Ovary (tissue), 9 donors: Measurements from ENCODE around the gene ANAPC15. TPM values are rescaled to one million over a fixed set of nuclear protein-coding genes. Genes with fewer than 3 reads are reported as not detected.
A peak's percentile ranks its signal among the peaks of the same experiment; 100 is the strongest.

Experiments used
- DNase-seq, 5 donors: peaks; one replicate each; pipeline ENCODE4 v3.0.0-alpha.2; 2019 to 2020
- H3K27ac ChIP-seq, 2 donors: fragments of 200-600 bp; one replicate each; pipeline versions ENCODE4 v1.5.1 to v1.8.0; 2019 to 2022
- H3K27me3 ChIP-seq: fragments of 200-600 bp; one replicate; pipeline ENCODE4 v1.8.0; 2022
- H3K36me3 ChIP-seq: fragments of 200-600 bp; sonication (generic); one replicate; pipeline ENCODE4 v1.5.1; 2019
- H3K4me1 ChIP-seq: one replicate; pipeline ENCODE4 v1.8.1; 2013; ENCODE audit warnings: mild to moderate bottlenecking, moderate library complexity; ENCODE audit not compliant: insufficient read depth
- H3K4me3 ChIP-seq: fragments of 200-600 bp; sonication (generic); one replicate; pipeline ENCODE4 v1.5.1; 2017
- H3K9me3 ChIP-seq, 2 donors: fragments of 200-600 bp in 1 of 2; sonication (generic) in 1 of 2; one replicate each; pipeline versions ENCODE4 v1.5.1 to v1.8.1; 2013 to 2019; ENCODE audit warnings: mild to moderate bottlenecking in 1 of 2, moderate library complexity in 1 of 2
- EP300 ChIP-seq: sonication (generic); formaldehyde crosslinking; IDR thresholded peaks from one replicate; pipeline ENCODE4 v1.6.1; 2017; ENCODE audit warnings: antibody characterized with exemption
- POLR2A ChIP-seq: fragments of 450-650 bp; IDR thresholded peaks from one replicate; pipeline ENCODE4 v1.6.1; 2017; ENCODE audit warnings: antibody characterized with exemption, mild to moderate bottlenecking, moderate library complexity
- WGBS, 3 donors: extraction: QIAGEN DNeasy Blood & Tissue Kit in 1 of 3; methylation state at CpG; one replicate each; pipeline versions ENCODE4 v1.1.5 to v1.1.7; 2013 to 2017; 5-methylcytosine and 5-hydroxymethylcytosine counted together
- intact Hi-C, 4 donors: fragments of 100-400 bp; cut with DNase I; formaldehyde crosslinking; loops; one replicate each; pipeline versions ENCODE4 v1.11.0 to v1.15.1; 2022 to 2023
- polyA plus RNA-seq, 2 donors: library from polyadenylated mRNA; stranded (reverse); fragments of 200-250 nt in 1 of 2; fragments of 350-450 nt in 1 of 2; fragmentation: Illumina TruSeq in 1 of 2; extraction: RNeasy Lipid Tissue Mini Kit (QIAGEN cat#74804) in 1 of 2; gene quantifications; one replicate each; pipeline ENCODE4 v1.2.3, GENCODE V29; 2013 to 2014
- total RNA-seq, 7 donors: library from RNA; depleted of rRNA in 2 of 7; stranded (reverse); fragments of >200 nt in 2 of 7; fragmentation: NEBNext Ultra II Directional in 3 of 7; extraction: Animal tissue kit (Norgen Biotek cat#: 25700) in 3 of 7; gene quantifications; one replicate each; pipeline versions ENCODE4 v1.1.0 to v1.2.4, GENCODE V29; 2016 to 2023
- TF ChIP-seq, protein P1 (sequence below), 3 donors: fragments of 450-650 bp in 2 of 3; fragments of 200-600 bp in 1 of 3; IDR thresholded peaks; one replicate each; pipeline versions ENCODE4 v1.5.1 to v1.8.0; 2016 to 2022; ENCODE audit warnings: antibody characterized with exemption in 3 of 3, mild to moderate bottlenecking in 1 of 3
- donor health status: DM: no; HTN: no; CAD: no; lungs with moderate emphysema.
- donor health status: DM: no; HTN: no; CAD: no.
- donor health status: Bipolar disorder and iron deficiency.
- donor health status: DM: yes; HTN: yes; CAD: no.
- donor health status: DM: no; HTN: no; CAD: no.
- donor health status: DM: yes; HTN: yes; CAD: no.

Gene ANAPC15
- total and polyA plus RNA-seq, 9 donors = 11.1 to 44.4 (median 23.9) TPM

DNA sequence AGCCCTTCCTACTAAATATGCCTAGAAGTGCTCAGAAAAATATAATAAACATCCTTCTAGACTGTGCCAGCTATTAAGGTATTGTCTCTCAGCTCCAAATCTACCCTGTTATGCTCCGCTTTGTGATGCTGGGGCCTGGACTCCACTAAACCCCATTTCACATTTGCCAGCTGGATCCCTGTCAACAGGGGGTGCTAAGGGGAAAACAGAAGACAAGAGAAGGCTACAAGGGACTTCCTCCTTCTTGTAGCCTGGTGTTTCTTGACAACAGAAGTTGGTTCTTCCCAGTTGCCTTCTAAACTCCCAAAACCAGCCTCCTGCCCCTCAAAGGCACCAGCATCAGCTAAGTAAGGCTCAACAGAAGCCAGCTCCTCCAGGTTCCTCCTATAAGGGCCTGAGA lies 37.4 kb downstream of the ANAPC15 start:
- intact Hi-C loops = loop anchor here in 1 of 4 donors (5.0 kb wide), 1 partner anchor 33 kb away; no protein-coding TSS in a partner anchor
- Histone ChIP-seq H3K27ac (no peak overlapping the region), H3K9me3 (no peaks in the 10 kb centered on the region), H3K4me1 (peaks cover 4% of the 10 kb centered on the region), H3K4me3 (no peak overlapping the region), H3K36me3 (no peaks in the 10 kb centered on the region), H3K27me3 (no peaks in the 10 kb centered on the region)
- 96 to 100% (median 96%) methylated on average over 1 of the region's 1 CpG for WGBS, 3 donors
- DNase-seq = no peak
- TF ChIP-seq, protein P1, sequence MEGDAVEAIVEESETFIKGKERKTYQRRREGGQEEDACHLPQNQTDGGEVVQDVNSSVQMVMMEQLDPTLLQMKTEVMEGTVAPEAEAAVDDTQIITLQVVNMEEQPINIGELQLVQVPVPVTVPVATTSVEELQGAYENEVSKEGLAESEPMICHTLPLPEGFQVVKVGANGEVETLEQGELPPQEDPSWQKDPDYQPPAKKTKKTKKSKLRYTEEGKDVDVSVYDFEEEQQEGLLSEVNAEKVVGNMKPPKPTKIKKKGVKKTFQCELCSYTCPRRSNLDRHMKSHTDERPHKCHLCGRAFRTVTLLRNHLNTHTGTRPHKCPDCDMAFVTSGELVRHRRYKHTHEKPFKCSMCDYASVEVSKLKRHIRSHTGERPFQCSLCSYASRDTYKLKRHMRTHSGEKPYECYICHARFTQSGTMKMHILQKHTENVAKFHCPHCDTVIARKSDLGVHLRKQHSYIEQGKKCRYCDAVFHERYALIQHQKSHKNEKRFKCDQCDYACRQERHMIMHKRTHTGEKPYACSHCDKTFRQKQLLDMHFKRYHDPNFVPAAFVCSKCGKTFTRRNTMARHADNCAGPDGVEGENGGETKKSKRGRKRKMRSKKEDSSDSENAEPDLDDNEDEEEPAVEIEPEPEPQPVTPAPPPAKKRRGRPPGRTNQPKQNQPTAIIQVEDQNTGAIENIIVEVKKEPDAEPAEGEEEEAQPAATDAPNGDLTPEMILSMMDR (IDR thresholded peaks at IDR 0.05) = no peak
- no peak for TF ChIP-seq POLR2A
- no peak for TF ChIP-seq EP300

DNA sequence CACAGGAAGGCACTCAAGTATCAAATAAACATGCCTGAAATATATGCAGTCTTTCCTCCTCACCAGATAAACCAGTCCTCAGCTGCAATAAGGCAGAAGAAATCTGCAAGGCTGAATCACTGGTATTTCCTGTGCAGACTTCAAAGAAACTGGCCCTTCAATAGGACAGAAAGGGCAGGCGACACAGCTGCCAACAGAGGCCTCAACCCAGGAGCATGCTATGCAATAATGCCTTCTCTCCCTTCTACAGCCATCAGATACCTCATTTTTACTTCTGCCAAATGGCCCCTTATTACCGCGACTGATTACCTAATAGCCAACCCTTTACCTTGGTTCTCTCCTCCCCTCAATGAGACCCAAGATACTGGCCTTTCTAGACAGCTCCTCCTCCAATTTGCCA lies 40.1 kb downstream of the ANAPC15 start:
- intact Hi-C loops = no loop called here
- Histone ChIP-seq H3K27ac (no peak overlapping the region), H3K9me3 (no peaks in the 10 kb centered on the region), H3K36me3 (no peaks in the 10 kb centered on the region), H3K27me3 (no peaks in the 10 kb centered on the region), H3K4me3 (no peak overlapping the region), H3K4me1 (peaks cover 8% of the 10 kb centered on the region)
- no peak for TF ChIP-seq EP300
- TF ChIP-seq, protein P1 (IDR thresholded peaks at IDR 0.05) = no peak
- no peak for TF ChIP-seq POLR2A
- WGBS, 3 donors = 73 to 76% (median 73%) methylated on average over 3 of the region's 3 CpGs
- no peak for DNase-seq

DNA sequence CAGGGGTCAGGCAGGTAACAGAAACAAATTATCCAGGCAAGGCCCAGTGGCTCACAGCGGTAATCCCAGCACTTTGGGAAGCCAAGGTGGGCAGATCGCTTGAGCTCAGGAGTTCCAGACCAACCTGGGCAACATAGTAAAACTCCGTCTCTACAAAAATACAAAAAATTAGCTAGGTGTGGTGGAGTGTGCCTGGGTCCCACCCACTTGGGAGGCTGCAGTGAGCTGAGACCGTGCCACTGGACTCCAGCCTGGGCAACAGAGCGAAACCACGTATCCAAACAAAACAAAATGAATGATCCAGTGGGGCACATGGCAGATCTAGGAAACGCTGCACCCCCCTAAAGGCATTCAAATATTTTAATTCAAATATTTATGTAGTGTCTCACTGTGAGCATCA lies 42.0 kb downstream of the ANAPC15 start:
- no peak overlapping the region for H3K4me3 ChIP-seq
- no peak for DNase-seq
- no peaks in the 10 kb centered on the region for H3K36me3 ChIP-seq
- H3K9me3 ChIP-seq = no peaks in the 10 kb centered on the region
- H3K27me3 ChIP-seq = no peaks in the 10 kb centered on the region
- TF ChIP-seq EP300 (no peak), POLR2A (no peak)
- TF ChIP-seq, protein P1 (IDR thresholded peaks at IDR 0.05) = no peak
- peaks cover 8% of the 10 kb centered on the region for H3K4me1 ChIP-seq
- intact Hi-C loops = no loop called here
- WGBS, 3 donors = 94 to 97% (median 96%) methylated on average over 7 of the region's 7 CpGs
- H3K27ac ChIP-seq = peak overlapping the region in 1 of 2 donors; percentile 34

DNA sequence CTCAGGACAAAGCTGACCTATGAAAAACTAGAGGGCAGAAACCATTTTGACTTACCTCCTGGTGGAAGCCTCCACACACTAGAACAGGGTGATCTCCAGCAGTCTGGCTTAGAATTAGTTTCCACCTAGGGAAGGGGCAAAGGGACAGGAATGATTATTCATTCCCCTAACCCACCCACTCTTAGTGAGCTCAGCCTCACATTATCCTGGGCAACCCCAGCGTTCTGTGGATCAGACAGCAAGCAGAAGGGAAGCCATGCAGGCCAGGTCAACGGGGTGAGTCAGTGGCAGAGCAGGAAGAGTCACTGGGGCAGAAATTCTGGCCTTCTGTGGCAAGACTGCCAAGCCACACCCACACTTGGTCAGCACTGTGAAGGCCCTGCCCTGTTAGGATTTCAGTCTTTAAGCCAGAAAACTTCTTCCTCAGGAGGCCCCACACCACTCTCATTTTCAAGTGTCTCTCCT lies 42.7 kb downstream of the ANAPC15 start:
- Histone ChIP-seq H3K36me3 (no peaks in the 10 kb centered on the region), H3K4me3 (no peak overlapping the region), H3K27me3 (no peaks in the 10 kb centered on the region), H3K4me1 (peaks cover 8% of the 10 kb centered on the region), H3K9me3 (no peaks in the 10 kb centered on the region), H3K27ac (peak overlapping the region in 1 of 2 donors; percentile 34)
- TF ChIP-seq EP300 (no peak), POLR2A (no peak)
- TF ChIP-seq, protein P1 (IDR thresholded peaks at IDR 0.05) = no peak
- intact Hi-C loops = no loop called here
- WGBS, 3 donors = 21 to 34% (median 22%) methylated on average over 2 of the region's 2 CpGs
- peak; percentile 65 to 79 (median 71) for DNase-seq
